OCI-LY7 (cell line): ENCODE results near the gene GREB1.

ENCODE experiments used
- CTCF ChIP-seq: fragments of 200-600 bp; sonication (generic); conservative IDR thresholded peaks from 2 replicates; pipeline ENCODE4 v1.5.1; 2014; ENCODE audit warnings: mild to moderate bottlenecking, antibody characterized with exemption, low read length, moderate library complexity, mixed read lengths
- EZH2phosphoT487 ChIP-seq: fragments of 200-600 bp; sonication (generic); IDR thresholded peaks from 2 replicates; pipeline ENCODE4 v1.6.1; 2018; ENCODE audit warnings: low read depth, borderline replicate concordance, mild to moderate bottlenecking, mixed run types, antibody characterized with exemption, low read length, moderate library complexity, mixed read lengths

GRCh38 chr2:11651856-11652548 lies 118.2 kb downstream of the GREB1 start:
- TF ChIP-seq CTCF (no peak), EZH2phosphoT487 (no peak)
